ENCODE results near the gene GPR84.

DNA sequence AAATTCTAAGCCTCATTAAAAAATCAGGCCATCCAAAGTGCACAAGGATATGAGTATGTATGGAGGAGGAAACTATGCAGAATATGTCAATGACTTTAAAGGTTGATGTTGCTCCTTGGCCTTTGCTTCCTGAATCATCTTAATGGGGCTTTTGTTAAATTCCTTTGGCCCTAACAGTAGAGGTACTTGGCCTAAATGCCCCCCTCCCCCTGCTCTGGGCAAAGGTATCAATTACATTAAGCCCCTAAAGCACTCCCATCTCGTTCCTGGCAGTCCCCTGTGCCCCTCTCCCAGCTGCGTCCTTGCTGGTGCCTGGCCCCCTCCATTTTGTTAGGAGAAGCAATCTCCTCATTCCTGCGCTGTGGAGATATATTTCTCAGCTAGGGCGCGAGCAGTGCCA is 34.5 kb downstream of the GPR84 start:
- no peak for TF ChIP-seq CTCF (IDR thresholded peaks at IDR 0.05)
- TF ChIP-seq EZH2 (IDR thresholded peaks at IDR 0.05; ENCODE audit: borderline replicate concordance, insufficient read depth, low read depth, low read length, poor library complexity, severe bottlenecking): no peak
